Psoas muscle (tissue), 8 donors: ENCODE measurements around the gene MSL2. TPM values are rescaled to one million over a fixed set of nuclear protein-coding genes. Genes with fewer than 3 reads are reported as not detected.

Experiments used
- ATAC-seq, 4 donors: fragments of 200-7000 bp; cut with Tn5 transposase; one replicate each; pipeline ENCODE4 v1.9.1; 2020; ENCODE audit warnings: moderate library complexity in 3 of 4, mild to moderate bottlenecking in 2 of 4
- DNase-seq, 2 donors: peaks; one replicate each; pipeline ENCODE4 v3.0.0-alpha.2; 2020
- H3K27ac ChIP-seq: fragments of 200-600 bp; one replicate; pipeline ENCODE4 v1.8.0; 2022
- H3K27me3 ChIP-seq, 3 donors: fragments of 200-600 bp in 1 of 3; one replicate each; pipeline versions ENCODE4 v1.6.1 to v1.8.0; 2013 to 2022; ENCODE audit warnings: low read length in 2 of 3, mild to moderate bottlenecking in 2 of 3, moderate library complexity in 1 of 3; ENCODE audit not compliant: insufficient read depth in 3 of 3
- H3K36me3 ChIP-seq, 2 donors: fragments of 200-600 bp in 1 of 2; one replicate each; pipeline versions ENCODE4 v1.6.1 to v1.8.0; 2013 to 2022; ENCODE audit warnings: low read depth in 1 of 2, mild to moderate bottlenecking in 1 of 2, moderate library complexity in 1 of 2; ENCODE audit not compliant: insufficient read depth in 1 of 2
- H3K4me1 ChIP-seq: fragments of 200-600 bp; one replicate; pipeline ENCODE4 v1.8.0; 2022
- H3K4me3 ChIP-seq: fragments of 200-600 bp; one replicate; pipeline ENCODE4 v1.8.0; 2022; ENCODE audit warnings: mild to moderate bottlenecking
- H3K9me3 ChIP-seq: fragments of 200-600 bp; one replicate; pipeline ENCODE4 v1.8.0; 2022
- WGBS, 3 donors: extraction: QIAGEN DNeasy Blood & Tissue Kit; methylation state at CpG; one replicate each; pipeline versions ENCODE4 v1.1.6 to v1.1.7; 2013; 5-methylcytosine and 5-hydroxymethylcytosine counted together
- intact Hi-C, 2 donors: fragments of 100-400 bp; cut with DNase I; formaldehyde crosslinking; loops; one replicate each; pipeline versions ENCODE4 v1.11.0 to v1.14.2; 2022
- polyA plus RNA-seq, 3 donors: library from polyadenylated mRNA; stranded (reverse); fragments of 200-250 nt; gene quantifications; one replicate each; pipeline ENCODE4 v1.2.3, GENCODE V29; 2013
- total RNA-seq, 4 donors: library from RNA; stranded (reverse); fragmentation: NEBNext Ultra II Directional in 2 of 4; extraction: Animal tissue kit (Norgen Biotek cat#: 25700) in 2 of 4; gene quantifications; one replicate each; pipeline versions ENCODE4 v1.2.1 to v1.2.4, GENCODE V29; 2021 to 2023
- TF ChIP-seq, protein P1 (sequence below): fragments of 200-600 bp; IDR thresholded peaks from one replicate; pipeline ENCODE4 v1.8.0; 2022; ENCODE audit warnings: antibody characterized with exemption
- donor health status: healthy with polysubstance abuse.
- donor health status: DM: no; HTN: no; CAD: no; lungs with moderate emphysema.
- donor health status: Bipolar disorder and iron deficiency.
- donor health status: healthy.
- donor health status: DM: yes; HTN: yes; CAD: no.
- donor health status: DM: no; HTN: no; CAD: no.
- donor health status: DM: no; HTN: no; CAD: no.
- donor health status: DM: yes; HTN: yes; CAD: no.

Gene MSL2
- total and polyA plus RNA-seq, 7 donors: 6.7 to 28.6 (median 21.8) TPM

DNA sequence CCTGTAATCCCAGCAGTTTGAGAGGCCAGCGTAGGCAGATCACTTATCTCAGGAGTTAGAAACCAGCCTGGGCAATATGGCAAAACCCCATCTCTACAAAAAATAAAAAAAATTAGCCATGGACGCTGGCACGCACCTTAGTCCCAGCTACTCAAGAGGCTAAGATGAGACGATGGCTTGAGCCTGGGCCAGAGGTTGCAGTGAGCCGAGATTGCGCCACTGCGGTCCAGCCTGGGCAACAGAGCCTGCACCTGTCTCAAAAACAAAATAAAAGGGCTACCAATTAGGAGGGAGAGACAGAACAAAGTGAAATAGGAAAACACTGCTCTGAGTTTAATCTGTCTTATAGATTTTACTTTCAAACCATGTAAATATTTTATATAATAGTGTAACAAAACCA lies 33.8 kb downstream of the MSL2 start:
- no peaks in the 10 kb centered on the region for H3K27me3 ChIP-seq
- no peaks in the 10 kb centered on the region for H3K36me3 ChIP-seq
- 34 to 44% (median 36%) methylated on average over 7 of the region's 7 CpGs for WGBS, 3 donors
- ATAC-seq (peak; percentile 91 to 95 (median 93)), DNase-seq (peak; percentile 71 to 85)
- TF ChIP-seq, protein P1, sequence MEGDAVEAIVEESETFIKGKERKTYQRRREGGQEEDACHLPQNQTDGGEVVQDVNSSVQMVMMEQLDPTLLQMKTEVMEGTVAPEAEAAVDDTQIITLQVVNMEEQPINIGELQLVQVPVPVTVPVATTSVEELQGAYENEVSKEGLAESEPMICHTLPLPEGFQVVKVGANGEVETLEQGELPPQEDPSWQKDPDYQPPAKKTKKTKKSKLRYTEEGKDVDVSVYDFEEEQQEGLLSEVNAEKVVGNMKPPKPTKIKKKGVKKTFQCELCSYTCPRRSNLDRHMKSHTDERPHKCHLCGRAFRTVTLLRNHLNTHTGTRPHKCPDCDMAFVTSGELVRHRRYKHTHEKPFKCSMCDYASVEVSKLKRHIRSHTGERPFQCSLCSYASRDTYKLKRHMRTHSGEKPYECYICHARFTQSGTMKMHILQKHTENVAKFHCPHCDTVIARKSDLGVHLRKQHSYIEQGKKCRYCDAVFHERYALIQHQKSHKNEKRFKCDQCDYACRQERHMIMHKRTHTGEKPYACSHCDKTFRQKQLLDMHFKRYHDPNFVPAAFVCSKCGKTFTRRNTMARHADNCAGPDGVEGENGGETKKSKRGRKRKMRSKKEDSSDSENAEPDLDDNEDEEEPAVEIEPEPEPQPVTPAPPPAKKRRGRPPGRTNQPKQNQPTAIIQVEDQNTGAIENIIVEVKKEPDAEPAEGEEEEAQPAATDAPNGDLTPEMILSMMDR: no peak
- peak overlapping the region; percentile 19 for H3K4me3 ChIP-seq
- intact Hi-C loops: loop anchor here in 1 of 2 donors (5.0 kb wide), 1 partner anchor 35 kb away; the partner anchor contains the start of gene MSL2
- H3K9me3 ChIP-seq: no peaks in the 10 kb centered on the region
- H3K27ac ChIP-seq: peak overlapping the region; percentile 61
- peaks cover 64% of the 10 kb centered on the region for H3K4me1 ChIP-seq

DNA sequence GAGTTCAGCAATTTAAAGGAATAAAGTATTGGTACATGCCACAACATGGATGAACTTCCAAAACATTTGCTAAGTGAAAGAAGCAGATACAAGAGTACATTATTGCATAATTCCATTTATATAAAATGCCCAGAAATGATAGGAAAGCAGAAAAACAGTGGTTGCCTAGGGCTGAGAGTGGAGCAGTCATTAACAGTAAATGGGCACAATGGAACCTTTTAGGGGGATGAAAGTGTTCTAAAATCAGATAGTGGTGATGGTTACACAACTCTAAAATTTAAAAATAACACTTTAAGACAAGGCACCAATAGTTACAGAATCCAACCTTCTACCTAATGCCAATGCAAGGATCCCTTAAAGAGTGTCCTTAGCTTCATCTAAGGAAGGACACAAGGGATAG lies 34.6 kb downstream of the MSL2 start:
- Histone ChIP-seq H3K27me3 (no peaks in the 10 kb centered on the region), H3K4me1 (peaks cover 60% of the 10 kb centered on the region), H3K9me3 (no peaks in the 10 kb centered on the region), H3K36me3 (no peaks in the 10 kb centered on the region), H3K27ac (peak overlapping the region; percentile 7), H3K4me3 (no peak overlapping the region)
- TF ChIP-seq, protein P1: no peak
- intact Hi-C loops: loop anchor here in 1 of 2 donors (5.0 kb wide), 1 partner anchor 36 kb away; the partner anchor contains the start of gene MSL2
- no peak for DNase-seq
- ATAC-seq: no peak

DNA sequence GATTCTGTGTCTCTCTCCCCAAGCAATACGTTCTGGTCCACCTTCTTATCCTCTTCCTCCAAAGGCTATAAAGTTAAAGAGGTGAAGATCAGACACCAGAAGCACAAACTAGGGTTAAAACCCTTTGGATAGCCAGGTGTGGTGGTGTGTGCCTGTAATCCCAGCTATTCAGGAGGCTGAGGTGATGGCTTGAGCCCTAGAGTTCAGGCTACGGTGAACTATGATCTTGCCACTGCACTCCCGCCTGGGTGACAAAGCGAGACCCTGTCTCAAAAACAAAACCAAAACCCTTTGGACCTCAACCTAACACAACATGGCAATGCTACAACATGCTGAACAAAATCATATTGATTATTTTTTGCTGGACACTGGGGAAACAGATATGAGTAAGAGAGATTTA lies 43.2 kb downstream of the MSL2 start:
- H3K36me3 ChIP-seq: peaks cover 6 to 17% of the 10 kb centered on the region in 2 donors
- no peaks in the 10 kb centered on the region for H3K9me3 ChIP-seq
- peaks cover 42% of the 10 kb centered on the region for H3K4me1 ChIP-seq
- ATAC-seq: no peak
- H3K27me3 ChIP-seq: no peaks in the 10 kb centered on the region
- WGBS, 3 donors: 87 to 93% (median 87%) methylated on average over 4 of the region's 4 CpGs
- TF ChIP-seq, protein P1: no peak
- no peak overlapping the region for H3K27ac ChIP-seq
- no peak overlapping the region for H3K4me3 ChIP-seq
- DNase-seq: no peak
- intact Hi-C loops: loop anchor here in 1 of 2 donors (5.0 kb wide), 1 partner anchor 39 kb away; no protein-coding TSS in a partner anchor

DNA sequence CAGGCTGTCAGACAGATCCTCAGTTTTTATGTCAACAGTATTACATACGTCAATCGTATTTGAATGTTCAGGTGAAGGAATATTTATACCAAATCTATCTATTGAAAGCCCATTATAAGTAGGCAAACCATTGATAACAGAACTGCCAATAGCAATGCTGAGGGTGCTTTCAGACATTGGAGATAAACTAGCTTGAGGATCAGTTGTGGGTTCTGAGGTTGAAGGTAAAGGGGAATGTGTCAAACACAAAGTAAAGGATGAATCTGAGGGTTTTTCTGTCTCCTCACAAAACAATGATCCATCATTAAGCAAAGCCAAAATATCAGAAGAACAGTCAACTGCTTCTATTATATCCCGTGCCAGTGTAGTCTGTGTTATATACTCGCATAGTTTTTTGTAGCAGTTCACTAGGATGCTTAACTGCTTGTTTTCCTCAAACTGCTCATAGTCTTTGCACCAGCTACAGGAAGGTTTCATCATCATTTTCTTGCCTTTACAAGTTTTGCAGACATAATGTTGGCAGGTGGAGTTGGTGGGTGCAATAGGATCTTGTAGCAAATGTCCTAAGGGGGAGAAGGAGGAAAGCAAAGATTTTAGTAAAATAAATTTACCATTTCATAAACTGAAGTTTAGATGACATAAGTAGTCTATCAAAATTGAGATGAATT lies 43.8 kb downstream of the MSL2 start:
- Histone ChIP-seq H3K27me3 (no peaks in the 10 kb centered on the region), H3K36me3 (peaks cover 6 to 17% of the 10 kb centered on the region in 2 donors), H3K27ac (no peak overlapping the region), H3K4me1 (peaks cover 44% of the 10 kb centered on the region), H3K4me3 (no peak overlapping the region), H3K9me3 (no peaks in the 10 kb centered on the region)
- no peak for ATAC-seq
- TF ChIP-seq, protein P1: no peak
- no peak for DNase-seq
- intact Hi-C loops: loop anchor here in 1 of 2 donors (5.0 kb wide), 1 partner anchor 40 kb away; no protein-coding TSS in a partner anchor
- WGBS, 3 donors: 73 to 84% (median 79%) methylated on average over 4 of the region's 4 CpGs
